GM12878 (cell line): Measurements from ENCODE around the gene CC2D1A. TPM values are rescaled to one million over a fixed set of nuclear protein-coding genes. Genes with fewer than 3 reads are reported as not detected.

Experiments used
- ATF2 ChIP-seq: IDR thresholded peaks from 2 replicates; pipeline ENCODE4 v1.6.1; 2012; ENCODE audit warnings: low read length, inconsistent platforms
- EGR1 ChIP-seq, 2 experiments: IDR thresholded peaks; 1 replicate in 1 of 2; 2 replicates in 1 of 2; pipeline ENCODE4 v1.6.1; 2011 to 2012; ENCODE audit warnings: low read depth in 2 of 2, low read length in 2 of 2, borderline replicate concordance in 1 of 2, mild to moderate bottlenecking in 1 of 2, moderate library complexity in 1 of 2
- JUND ChIP-seq: IDR thresholded peaks from 2 replicates; pipeline ENCODE4 v1.6.1; 2012; ENCODE audit warnings: low read depth, mild to moderate bottlenecking, low read length, improper control_type of control experiment, moderate library complexity
- KAT2A ChIP-seq: conservative IDR thresholded peaks from 2 replicates; pipeline ENCODE4 v1.6.1; 2011; ENCODE audit warnings: low read depth, low read length; ENCODE audit not compliant: control insufficient read depth
- MLLT1 ChIP-seq: fragments of 450-650 bp; IDR thresholded peaks from 2 replicates; pipeline ENCODE4 v1.6.1; 2016; ENCODE audit warnings: mild to moderate bottlenecking
- RELB ChIP-seq: fragments of 450-650 bp; IDR thresholded peaks from 2 replicates; pipeline ENCODE4 v1.6.1; 2017; ENCODE audit warnings: low read depth, mild to moderate bottlenecking, moderate library complexity
- SMAD1 ChIP-seq: fragments of 450-650 bp; IDR thresholded peaks from 2 replicates; pipeline ENCODE4 v1.6.1; 2018; ENCODE audit warnings: mild to moderate bottlenecking, low read depth; ENCODE audit not compliant: partially characterized antibody
- ZNF24 ChIP-seq: fragments of 450-650 bp; IDR thresholded peaks from 2 replicates; pipeline ENCODE4 v1.6.1; 2017; ENCODE audit warnings: antibody characterized with exemption, mild to moderate bottlenecking
- ZNF592 ChIP-seq: fragments of 450-650 bp; IDR thresholded peaks from 2 replicates; pipeline ENCODE4 v1.6.1; 2017; ENCODE audit warnings: mild to moderate bottlenecking, moderate library complexity
- polyA plus RNA-seq, 11 experiments: library from polyadenylated mRNA; depleted of rRNA in 4 of 11; unstranded in 6 of 11; stranded (reverse) in 5 of 11; fragments of >200 nt; fragmentation: Nextera tagmentation in 4 of 11; fragmentation: Illumina TruSeq in 1 of 11; extraction: Ambion mirVana in 4 of 11; extraction: Trizol in 1 of 11; gene quantifications; 1 replicate in 1 of 11; 2 replicates in 10 of 11; pipeline versions ENCODE4 v1.2.1 to v1.2.3, GENCODE V29; 2011 to 2016; ENCODE audit warnings: inconsistent platforms in 2 of 11, missing spikeins in 2 of 11, low read depth in 1 of 11
- total RNA-seq, 4 experiments: library from RNA; depleted of rRNA in 3 of 4; stranded (reverse); fragments of >200 nt in 3 of 4; fragmentation: Illumina TruSeq in 1 of 4; extraction: Trizol in 1 of 4; gene quantifications; 2 replicates each; pipeline versions ENCODE4 v1.2.1 to v1.2.3, GENCODE V29; 2013 to 2021

The CC2D1A gene
- total and polyA plus RNA-seq, 10 of the 15 experiments (the other 5 are each of a cell fraction or from before 2014, with no cell fraction given): 0.13 to 36.1 (median 16.1) TPM

GRCh38 chr19:13909430-13909829, 3.4 kb downstream of the CC2D1A start (continued):
- TF ChIP-seq ZNF592 (no peak), RELB (no peak), ZNF24 (no peak), SMAD1 (no peak), MLLT1 (no peak), EGR1 (IDR thresholded peaks at IDR 0.05; ENCODE audit: borderline replicate concordance in 1 of 2, low read depth in 2 of 2, low read length in 2 of 2) (no peak), KAT2A (no peak), ATF2 (no peak), JUND (no peak)
